Endothelial cell of umbilical vein (primary cell): ENCODE results near the gene THSD8. TPM values are rescaled to one million over a fixed set of nuclear protein-coding genes. Genes with fewer than 3 reads are reported as not detected.
A peak's percentile ranks its signal among the peaks of the same experiment; 100 is the strongest.

Source experiments
- BruUV-seq: library from RNA; stranded (reverse); fragments of 400-500 nt; replicated peaks from 2 replicates; lab custom pipeline; 2021; lab: Mats Ljungman, UMichigan
- CTCF ChIA-PET: fragments of 300-600, 350-600 bp; sonication (Branson Sonifier 250); formaldehyde crosslinking; loops from one replicate; lab custom pipeline; 2021; ENCODE audit warnings: antibody characterized with exemption, inconsistent platforms; lab: Charles Lee
- POLR2A ChIA-PET: fragments of 300-600, 350-600 bp; sonication (Branson Sonifier 250); formaldehyde crosslinking; loops from one replicate; lab custom pipeline; 2021; ENCODE audit warnings: antibody characterized with exemption, inconsistent platforms; lab: Charles Lee
- DNase-seq: peaks from one replicate; pipeline ENCODE4 v3.0.0-alpha.2; 2011; ENCODE audit warnings: low read depth, low spot score
- FAIRE-seq: peaks from 2 replicates; lab custom pipeline; 2011; peaks lifted over from hg19 to GRCh38; lab: Jason Lieb, UNC
- H2AFZ ChIP-seq: 2 replicates; pipeline ENCODE4 v1.6.0; 2012; ENCODE audit warnings: low read depth, low read length, control low read depth, inconsistent platforms
- H3K27ac ChIP-seq: 2 replicates; pipeline ENCODE4 v1.5.1; 2011; ENCODE audit warnings: low read depth, mild to moderate bottlenecking, control low read depth, low read length, moderate library complexity; ENCODE audit not compliant: insufficient read depth
- H3K27me3 ChIP-seq, 2 experiments: 2 replicates each; pipeline versions ENCODE4 v1.6.0 to v1.6.1; 2011; ENCODE audit warnings: low read length in 2 of 2, mixed read lengths in 1 of 2; ENCODE audit not compliant: control insufficient read depth in 2 of 2, insufficient read depth in 2 of 2
- H3K36me3 ChIP-seq, 2 experiments: 2 replicates in 1 of 2; 3 replicates in 1 of 2; pipeline ENCODE4 v1.5.1; 2011; ENCODE audit warnings: low read length in 2 of 2, mild to moderate bottlenecking in 1 of 2, moderate library complexity in 1 of 2; ENCODE audit not compliant: control insufficient read depth in 2 of 2, insufficient read depth in 2 of 2; ENCODE audit errors: extremely low read depth in 1 of 2
- H3K4me1 ChIP-seq: 3 replicates; pipeline ENCODE4 v1.5.1; 2011; ENCODE audit warnings: mild to moderate bottlenecking, low read length; ENCODE audit not compliant: control insufficient read depth, insufficient read depth; ENCODE audit errors: extremely low read depth
- H3K4me2 ChIP-seq: 2 replicates; pipeline ENCODE4 v1.6.1; 2011; ENCODE audit warnings: low read length, control low read depth, mixed read lengths; ENCODE audit not compliant: insufficient read depth
- H3K4me3 ChIP-seq, 3 experiments: fragments of 200-600 bp in 1 of 3; sonication (generic), shearing (Covaris generic) in 1 of 3; replicated peaks in 1 of 3; 2 replicates each; pipeline ENCODE4 v1.5.1; 2011 to 2016; ENCODE audit warnings: control low read depth in 3 of 3, low read length in 3 of 3, mild to moderate bottlenecking in 2 of 3, inconsistent platforms in 1 of 3, low read depth in 1 of 3, moderate library complexity in 1 of 3; ENCODE audit not compliant: insufficient read depth in 1 of 3
- H3K79me2 ChIP-seq: 2 replicates; pipeline ENCODE4 v1.6.0; 2012; ENCODE audit warnings: low read length, inconsistent platforms; ENCODE audit not compliant: control insufficient read depth, insufficient read depth
- H3K9ac ChIP-seq: replicated peaks from 2 replicates; pipeline ENCODE3; 2011; ENCODE audit warnings: low read length, control low read depth; ENCODE audit not compliant: insufficient read depth; ENCODE audit errors: extremely low read depth
- H3K9me1 ChIP-seq: replicated peaks from 3 replicates; pipeline ENCODE4 v1.6.0; 2011; ENCODE audit warnings: mild to moderate bottlenecking, low read length; ENCODE audit not compliant: control insufficient read depth, insufficient read depth; ENCODE audit errors: extremely low read depth
- H3K9me3 ChIP-seq: replicated peaks from 2 replicates; pipeline ENCODE4 v1.5.1; 2012; ENCODE audit warnings: low read length, inconsistent platforms; ENCODE audit not compliant: control insufficient read depth, insufficient read depth
- H4K20me1 ChIP-seq: replicated peaks from 2 replicates; pipeline ENCODE3; 2011; ENCODE audit warnings: mild to moderate bottlenecking, low read length; ENCODE audit not compliant: control insufficient read depth, insufficient read depth; ENCODE audit errors: extremely low read depth
- CTCF ChIP-seq, 2 donors: IDR thresholded peaks; 1 replicate in 1 of 2; 2 replicates in 1 of 2; pipeline ENCODE4 v1.5.1; 2011; ENCODE audit warnings: low read length in 2 of 2, mild to moderate bottlenecking in 2 of 2, moderate library complexity in 2 of 2, control low read depth in 1 of 2, inconsistent platforms in 1 of 2, low read depth in 1 of 2; ENCODE audit not compliant: insufficient read depth in 1 of 2; ENCODE audit errors: extremely low read depth in 1 of 2
- EZH2 ChIP-seq: IDR thresholded peaks from 2 replicates; pipeline ENCODE4 v1.6.1; 2012; ENCODE audit warnings: borderline replicate concordance, low read depth, mild to moderate bottlenecking, moderate library complexity, low read length, inconsistent platforms; ENCODE audit not compliant: severe bottlenecking
- FOS ChIP-seq: IDR thresholded peaks from 2 replicates; pipeline ENCODE4 v1.6.1; 2011; ENCODE audit warnings: mild to moderate bottlenecking, low read length, moderate library complexity, borderline replicate concordance; ENCODE audit not compliant: insufficient read depth
- GATA2 ChIP-seq: IDR thresholded peaks from 2 replicates; pipeline ENCODE4 v1.7.0; 2011; ENCODE audit warnings: low read depth, mild to moderate bottlenecking, moderate library complexity, mixed read lengths, low read length; ENCODE audit not compliant: insufficient read length, insufficient read depth
- JUN ChIP-seq: IDR thresholded peaks from 2 replicates; pipeline ENCODE4 v1.6.1; 2011; ENCODE audit warnings: borderline replicate concordance, low read depth; ENCODE audit not compliant: insufficient read length, insufficient read depth
- MAX ChIP-seq: IDR thresholded peaks from 2 replicates; pipeline ENCODE4 v1.6.1; 2011; ENCODE audit not compliant: insufficient read depth, insufficient read length
- MYC ChIP-seq: IDR thresholded peaks from one replicate; pipeline ENCODE4 v1.6.1; 2011; ENCODE audit warnings: mild to moderate bottlenecking, low read depth, low read length
- POLR2A ChIP-seq: IDR thresholded peaks from 2 replicates; pipeline ENCODE4 v1.6.1; 2012; ENCODE audit warnings: low read depth, mild to moderate bottlenecking, control low read depth, low read length
- POLR2AphosphoS5 ChIP-seq: IDR thresholded peaks from 2 replicates; pipeline ENCODE4 v1.6.1; 2012; ENCODE audit warnings: low read depth, mild to moderate bottlenecking, control low read depth, low read length, moderate library complexity; ENCODE audit not compliant: insufficient read depth
- dilution Hi-C: fragments of 300-500 bp; cut with MboI; formaldehyde crosslinking; loops from one replicate; pipeline ENCODE4 v1.15.0; 2019; ENCODE audit warnings: low sequenced_read_pairs; ENCODE audit not compliant: extremely low pct_ligation_motif_present
- intact Hi-C: fragments of 100-400 bp; cut with micrococcal nuclease; formaldehyde crosslinking; loops from one replicate; pipeline ENCODE4 v1.10.0; 2022
- polyA plus RNA-seq, 4 experiments: library from polyadenylated mRNA; depleted of rRNA in 3 of 4; stranded (reverse) in 3 of 4; unstranded in 1 of 4; fragments of >200 nt; gene quantifications; 2 replicates each; pipeline versions ENCODE4 v1.2.1 to v1.2.3, GENCODE V29; 2011 to 2012; ENCODE audit warnings: missing spikeins in 1 of 4
- total RNA-seq: library from RNA; stranded (reverse); gene quantifications from 2 replicates; pipeline ENCODE4 v1.2.3, GENCODE V29; 2021

THSD8 gene
- total and polyA plus RNA-seq, 2 donors (not counting 3 experiments of a cell fraction or from before 2014, with no cell fraction given): 15.9 TPM; not detected in 1

GRCh38 chr19:12804051-12804450 lies 2.2 kb downstream of the THSD8 start:
- no peaks in the 10 kb centered on the region for H4K20me1 ChIP-seq
- no peak for FAIRE-seq
- H3K27ac ChIP-seq: no peak overlapping the region
- H3K27me3 ChIP-seq: no peaks in the 10 kb centered on the region
- no peak overlapping the region for H2AFZ ChIP-seq
- CTCF ChIA-PET: interaction anchor here (1.9 to 13.8 kb wide), 2 partner anchors 40 to 44 kb away, joined by 5 to 524 read pairs; no protein-coding TSS in a partner anchor
- POLR2A ChIA-PET: interaction anchor here (0.6 kb wide), 1 partner anchor 11 kb away, joined by 3 read pairs; no protein-coding TSS in a partner anchor
- DNase-seq: no peak
- dilution Hi-C loops (no loop called here), intact Hi-C loops (no loop called here)
- H3K4me2 ChIP-seq: no peak overlapping the region
- H3K4me3 ChIP-seq: no peak overlapping the region
- TF ChIP-seq CTCF (IDR thresholded peaks at IDR 0.05; ENCODE audit: extremely low read depth in 1 of 2, insufficient read depth in 1 of 2, low read depth in 1 of 2, low read length in 2 of 2): no peak
- no peak for TF ChIP-seq MYC
- H3K9ac ChIP-seq: no peak overlapping the region
- peaks cover 22% of the 10 kb centered on the region for H3K4me1 ChIP-seq
- no TSS peak for BruUV-seq
- peaks cover 14% of the 10 kb centered on the region for H3K79me2 ChIP-seq
- H3K9me1 ChIP-seq: no peaks in the 10 kb centered on the region
- peaks cover 0 to 12% of the 10 kb centered on the region in 2 experiments for H3K36me3 ChIP-seq
- no peaks in the 10 kb centered on the region for H3K9me3 ChIP-seq

GRCh38 chr19:12806242-12807081 lies 4.6 kb downstream of the THSD8 start, which contains the start of gene RNASEH2A:
Gene RNASEH2A, plus strand, starts transcription at chr19:12806584. Its CDS starts 90 bp downstream, at chr19:12806674.
- Histone ChIP-seq H3K4me2 (peak within 1 kb of the TSS; percentile 66), H3K9me1 (no peaks in the 10 kb centered on the region), H3K4me3 (peak within 1 kb of the TSS; percentile 21 to 48 (median 44)), H3K9me3 (no peaks in the 10 kb centered on the region), H3K27me3 (no peaks in the 10 kb centered on the region), H2AFZ (peak within 1 kb of the TSS; percentile 96), H3K4me1 (peaks cover 15% of the 10 kb centered on the region), H3K9ac (peak within 1 kb of the TSS; percentile 20), H4K20me1 (no peaks in the 10 kb centered on the region), H3K36me3 (no peaks in the 10 kb centered on the region), H3K79me2 (no peaks in the 10 kb centered on the region), H3K27ac (no peak within 1 kb of the TSS)
- TSS peak; percentile 39 for BruUV-seq
- TF ChIP-seq MYC (no peak), GATA2 (no peak), POLR2A (peak; percentile 73), EZH2 (no peak), MAX (peak; percentile 38), POLR2AphosphoS5 (peak; percentile 77), JUN (no peak), CTCF (IDR thresholded peaks at IDR 0.05; ENCODE audit: extremely low read depth in 1 of 2, insufficient read depth in 1 of 2, low read depth in 1 of 2, low read length in 2 of 2) (no peak), FOS (no peak)
- ChIA-PET POLR2A (no interaction called here), CTCF (interaction anchor here (0.8 to 1.7 kb wide), 5 partner anchors 24 to 49 kb away, joined by 3 to 11 read pairs (median 5); no protein-coding TSS in a partner anchor)
- FAIRE-seq (peak; percentile 91), DNase-seq (peak; percentile 88)
- intact Hi-C loops: loop anchor here (2.0 kb wide), 1 partner anchor 70 kb away; the partner anchor contains the start of gene GET3
- dilution Hi-C loops: no loop called here
